Muscle of back (tissue), 11 donors: Measurements from ENCODE around the gene TCEAL8. TPM values are rescaled to one million over a fixed set of nuclear protein-coding genes. Genes with fewer than 3 reads are reported as not detected.
"Not testable (repeated sequence)": the region's sequence is repeated elsewhere in the genome, so short reads cannot be mapped to it uniquely, and the experiment has no call there.

Experiments used
- DNase-seq, 3 donors: peaks; one replicate each; pipeline versions ENCODE4 v3.0.0 to v3.0.0-alpha.2; 2013
- polyA plus RNA-seq, 10 donors: library from polyadenylated mRNA; unstranded; fragments of 120-200 nt; gene quantifications; one replicate each; pipeline ENCODE4 v1.2.1, GENCODE V29; 2013; ENCODE audit not compliant: insufficient read length in 10 of 10

The TCEAL8 gene
- polyA plus RNA-seq, 10 donors, result 103 to 134 (median 118) TPM

- DNase-seq, result not testable (repeated sequence)
These were observed 29.0 kb downstream of the TCEAL8 start for GRCh38 chrX:103225918-103226317.

- peak in 1 of 3 donors; percentile 5 for DNase-seq
These were observed 34.2 kb downstream of the TCEAL8 start for GRCh38 chrX:103220511-103221323.

GRCh38 chrX:103215425-103215991, 39.4 kb downstream of the TCEAL8 start:
- peak; percentile 9 to 49 (median 16) for DNase-seq

GRCh38 chrX:103214870-103215424, 40.0 kb downstream of the TCEAL8 start, which contains the start of gene BEX4:
TSS of gene BEX4 (plus strand) at chrX:103215108. CDS start at chrX:103216154, 1,046 bp downstream.
- DNase-seq, result peak; percentile 70 to 91 (median 84)

GRCh38 chrX:103212749-103213457, 42.1 kb downstream of the TCEAL8 start:
- DNase-seq, result no peak

- peak; percentile 20 to 64 (median 47) for DNase-seq
These were observed 43.8 kb downstream of the TCEAL8 start for GRCh38 chrX:103211012-103211715.

GRCh38 chrX:103210056-103210455, 44.9 kb downstream of the TCEAL8 start:
- DNase-seq, result no peak

Other genes with a start within 250 kb of the TCEAL8 start
- gene BEX1, start 191.0 kb downstream of the TCEAL8 start, polyA plus RNA-seq, result 1 to 10 TPM in 7 of 10 donors, under 1 TPM in 3; 0.53 to 3.4 (median 1.8) TPM
- gene NXF3, start 162.0 kb downstream of the TCEAL8 start, polyA plus RNA-seq, result under 1 TPM in 2 of 10 donors, not detected in 8; 0.31 to 0.50 TPM
- 10 to 100 TPM; 32.2 to 56.7 (median 43.1) TPM for gene BEX4, start 40.0 kb downstream of the TCEAL8 start, polyA plus RNA-seq
- 1 to 10 TPM; 4.9 to 9.0 (median 6.6) TPM for gene TCEAL5, start 21.6 kb upstream of the TCEAL8 start, polyA plus RNA-seq
- 10 to 100 TPM; 24.7 to 42.0 (median 34.0) TPM for gene BEX2, start 55.8 kb upstream of the TCEAL8 start, polyA plus RNA-seq
- gene TCEAL7, start 75.1 kb upstream of the TCEAL8 start, polyA plus RNA-seq, result 100 to 1,000 TPM; 163 to 576 (median 330) TPM
- gene TCEAL9, start 101.4 kb upstream of the TCEAL8 start, polyA plus RNA-seq, result 100 to 1,000 TPM; 141 to 198 (median 159) TPM
- gene BEX3, start 121.4 kb upstream of the TCEAL8 start, polyA plus RNA-seq, result 100 to 1,000 TPM; 117 to 242 (median 160) TPM